HFF-Myc (cell line): ENCODE results near the gene TFAP2D.

Experiments
- DNase-seq: peaks from one replicate; pipeline ENCODE4 v3.0.0-alpha.2; 2011; ENCODE audit warnings: low read depth; ENCODE audit errors: extremely low read depth
- H3K4me3 ChIP-seq: replicated peaks from 2 replicates; pipeline ENCODE4 v1.5.1; 2011; ENCODE audit warnings: low read depth, mild to moderate bottlenecking, control low read depth, low read length
- TF ChIP-seq, protein P1 (sequence below): IDR thresholded peaks from 2 replicates; pipeline ENCODE4 v1.5.1; 2012; ENCODE audit warnings: mild to moderate bottlenecking, low read depth, low read length, control low read depth; ENCODE audit errors: missing control alignments

TFAP2D gene

DNA sequence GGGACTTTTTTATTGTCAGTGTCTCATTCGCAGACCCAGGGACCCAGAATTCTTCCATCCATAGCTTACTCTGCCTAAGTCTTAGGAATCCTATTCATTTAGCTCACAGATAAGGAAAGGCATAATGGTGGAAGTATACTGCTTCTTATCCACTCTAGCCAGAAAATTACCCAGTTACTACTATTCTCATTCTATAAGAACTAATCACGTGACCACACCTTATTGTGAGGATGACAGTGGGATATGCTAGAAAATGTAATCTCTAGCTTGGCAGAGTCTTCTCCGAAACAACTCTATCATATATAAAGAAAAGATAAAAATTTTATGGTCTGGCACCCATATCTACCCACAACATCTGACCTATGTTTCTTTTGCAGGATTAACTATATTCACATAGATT, 21.2 kb downstream of the TFAP2D start:
- no peak overlapping the region for H3K4me3 ChIP-seq
- TF ChIP-seq, protein P1, sequence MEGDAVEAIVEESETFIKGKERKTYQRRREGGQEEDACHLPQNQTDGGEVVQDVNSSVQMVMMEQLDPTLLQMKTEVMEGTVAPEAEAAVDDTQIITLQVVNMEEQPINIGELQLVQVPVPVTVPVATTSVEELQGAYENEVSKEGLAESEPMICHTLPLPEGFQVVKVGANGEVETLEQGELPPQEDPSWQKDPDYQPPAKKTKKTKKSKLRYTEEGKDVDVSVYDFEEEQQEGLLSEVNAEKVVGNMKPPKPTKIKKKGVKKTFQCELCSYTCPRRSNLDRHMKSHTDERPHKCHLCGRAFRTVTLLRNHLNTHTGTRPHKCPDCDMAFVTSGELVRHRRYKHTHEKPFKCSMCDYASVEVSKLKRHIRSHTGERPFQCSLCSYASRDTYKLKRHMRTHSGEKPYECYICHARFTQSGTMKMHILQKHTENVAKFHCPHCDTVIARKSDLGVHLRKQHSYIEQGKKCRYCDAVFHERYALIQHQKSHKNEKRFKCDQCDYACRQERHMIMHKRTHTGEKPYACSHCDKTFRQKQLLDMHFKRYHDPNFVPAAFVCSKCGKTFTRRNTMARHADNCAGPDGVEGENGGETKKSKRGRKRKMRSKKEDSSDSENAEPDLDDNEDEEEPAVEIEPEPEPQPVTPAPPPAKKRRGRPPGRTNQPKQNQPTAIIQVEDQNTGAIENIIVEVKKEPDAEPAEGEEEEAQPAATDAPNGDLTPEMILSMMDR = no peak
- no peak for DNase-seq

DNA sequence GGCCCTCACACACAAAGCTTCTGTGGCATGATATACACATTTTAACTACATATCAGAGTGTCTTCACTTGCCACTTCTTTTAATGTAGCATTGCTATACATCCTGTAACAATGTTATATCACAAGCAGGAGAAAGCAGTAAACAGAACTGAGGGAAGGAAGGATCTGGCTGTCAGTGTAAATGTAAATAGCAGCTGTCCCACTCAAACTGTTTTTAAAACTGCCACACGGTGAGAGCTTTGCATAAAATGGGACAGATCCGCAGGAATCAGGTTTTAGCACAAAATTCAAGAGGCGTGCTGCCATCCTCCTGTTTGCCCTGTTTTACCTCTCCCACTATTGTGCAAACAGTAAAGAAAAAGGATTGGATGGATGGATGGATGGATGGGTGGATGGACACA, 28.8 kb downstream of the TFAP2D start:
- DNase-seq = no peak

DNA sequence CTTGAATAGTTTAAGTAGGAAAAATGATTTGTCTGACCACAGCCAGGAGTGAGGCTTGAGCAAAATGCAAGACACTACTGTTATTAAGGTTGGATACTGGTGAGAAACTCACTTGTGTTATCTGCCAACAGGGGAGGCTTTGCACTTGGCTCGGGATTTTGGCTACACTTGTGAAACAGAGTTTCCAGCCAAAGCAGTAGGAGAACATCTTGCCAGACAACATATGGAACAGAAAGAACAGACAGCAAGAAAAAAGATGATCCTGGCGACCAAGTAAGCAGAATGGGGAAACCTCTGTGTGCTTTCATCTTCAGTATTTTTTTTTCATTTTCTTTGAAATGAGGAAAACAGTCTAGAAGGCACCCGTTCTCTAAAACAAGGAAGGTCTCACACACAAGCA, 31.6 kb downstream of the TFAP2D start:
- no peak for DNase-seq
- TF ChIP-seq, protein P1 = no peak
- H3K4me3 ChIP-seq = no peak overlapping the region

More for the DNA sequence above, 28.8 kb downstream of the TFAP2D start:
- TF ChIP-seq, protein P1 = no peak
- H3K4me3 ChIP-seq = no peak overlapping the region

DNA sequence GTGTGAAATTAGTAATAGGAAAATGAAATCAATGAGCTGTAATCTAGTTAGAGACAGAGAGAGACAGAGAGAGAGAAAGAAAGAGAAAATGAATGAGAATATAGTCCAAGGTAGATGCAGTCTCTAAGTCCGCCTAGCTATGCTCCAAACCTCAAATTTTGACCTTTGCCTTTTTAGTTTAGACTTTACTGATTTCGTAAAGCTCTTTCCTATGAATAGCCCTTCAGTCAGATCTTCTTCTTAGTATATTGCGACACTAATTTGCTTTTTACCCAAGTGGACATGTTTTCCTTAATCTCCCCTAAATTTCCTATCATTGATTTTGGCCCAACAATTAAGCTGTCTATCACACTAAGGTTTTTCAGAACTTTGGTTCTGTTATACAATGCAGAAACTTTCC, 49.5 kb downstream of the TFAP2D start:
- H3K4me3 ChIP-seq = no peak overlapping the region
- TF ChIP-seq, protein P1 = no peak
- DNase-seq = no peak

DNA sequence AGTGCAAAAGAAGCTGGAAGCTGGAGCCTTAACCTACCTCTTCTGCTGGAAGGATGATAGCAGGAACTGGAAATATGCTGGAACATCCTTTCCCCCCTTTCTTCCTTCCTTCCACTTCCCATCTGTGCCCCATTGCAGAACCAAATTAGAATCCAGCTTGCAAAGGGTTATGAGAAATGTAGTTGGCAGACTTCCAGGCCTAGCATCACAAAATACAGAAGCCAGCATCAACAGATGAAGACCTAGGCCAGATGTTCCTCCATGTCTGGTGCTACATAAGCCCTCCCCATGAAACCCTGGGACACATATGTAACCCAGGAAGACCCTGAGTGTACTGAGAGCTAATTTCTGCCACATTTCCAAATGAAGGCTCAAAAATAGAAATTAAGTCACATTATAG, 65.4 kb downstream of the TFAP2D start:
- TF ChIP-seq, protein P1 = no peak
- no peak for DNase-seq
- no peak overlapping the region for H3K4me3 ChIP-seq

DNA sequence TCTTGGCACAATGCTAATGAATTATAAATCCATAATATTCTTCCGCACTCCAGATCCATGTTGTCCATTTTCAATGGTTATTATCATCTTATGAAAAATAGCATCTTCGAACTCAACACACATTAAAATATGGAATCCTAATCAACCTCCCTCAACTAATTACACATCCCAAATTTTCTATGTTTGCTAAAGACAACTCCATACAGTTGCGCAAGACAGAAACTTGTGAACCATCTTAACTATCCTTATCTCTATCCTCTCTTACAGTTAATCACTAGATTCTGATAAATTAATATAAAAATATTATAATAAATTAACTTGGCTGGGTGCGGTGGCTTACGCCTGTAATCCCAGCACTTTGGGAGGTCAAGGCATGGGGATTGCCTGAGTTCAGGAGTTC, 67.1 kb downstream of the TFAP2D start:
- no peak overlapping the region for H3K4me3 ChIP-seq
- no peak for DNase-seq
- TF ChIP-seq, protein P1 = no peak

DNA sequence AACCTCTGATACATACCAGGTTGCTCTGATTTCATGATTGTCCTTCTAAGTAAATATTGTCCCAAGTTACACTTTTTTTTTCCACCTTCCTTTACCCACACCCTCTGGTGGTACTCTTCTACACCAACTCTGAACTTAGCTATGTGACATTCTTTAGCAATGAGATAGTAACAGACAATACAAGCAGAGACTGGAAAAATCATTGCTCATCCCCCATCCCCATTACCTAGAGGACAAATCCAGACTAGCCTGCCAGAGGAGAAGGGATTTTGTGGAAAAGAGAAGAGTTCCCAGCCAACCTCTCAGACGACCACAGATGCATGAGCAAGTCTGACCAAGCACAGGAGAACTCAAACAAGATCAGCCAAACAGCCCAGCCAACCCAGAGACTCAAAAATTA, 72.6 kb downstream of the TFAP2D start:
- H3K4me3 ChIP-seq = no peak overlapping the region
- DNase-seq = no peak
- TF ChIP-seq, protein P1 = no peak
